ENCODE measurements around the gene SEMA3E.
"Not testable (repeated sequence)": the region's sequence is repeated elsewhere in the genome, so short reads cannot be mapped to it uniquely, and the experiment has no call there.

Gene SEMA3E

DNA sequence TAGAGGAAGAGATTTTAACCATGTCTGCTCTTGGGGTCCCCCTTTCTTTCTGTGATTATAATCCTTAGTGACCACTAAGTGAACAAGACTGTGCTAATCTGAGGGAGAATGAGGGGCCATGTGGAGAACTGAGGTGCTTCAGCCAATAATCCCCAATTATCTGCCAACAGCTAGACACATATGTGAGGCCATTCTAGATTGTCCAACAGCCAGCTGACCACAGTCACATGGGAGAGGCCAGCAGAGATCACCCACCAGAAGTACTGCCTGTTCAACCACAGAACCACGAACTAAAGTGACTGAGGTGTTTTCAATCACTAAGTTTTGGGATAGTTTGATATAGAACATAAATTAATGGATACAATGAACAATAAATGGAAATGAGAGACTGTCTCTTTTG, 74.3 kb downstream of the SEMA3E start:
- DNase-seq (ENCODE audit: low read depth in 2 of 2), result no peak
- TF ChIP-seq, protein P1, sequence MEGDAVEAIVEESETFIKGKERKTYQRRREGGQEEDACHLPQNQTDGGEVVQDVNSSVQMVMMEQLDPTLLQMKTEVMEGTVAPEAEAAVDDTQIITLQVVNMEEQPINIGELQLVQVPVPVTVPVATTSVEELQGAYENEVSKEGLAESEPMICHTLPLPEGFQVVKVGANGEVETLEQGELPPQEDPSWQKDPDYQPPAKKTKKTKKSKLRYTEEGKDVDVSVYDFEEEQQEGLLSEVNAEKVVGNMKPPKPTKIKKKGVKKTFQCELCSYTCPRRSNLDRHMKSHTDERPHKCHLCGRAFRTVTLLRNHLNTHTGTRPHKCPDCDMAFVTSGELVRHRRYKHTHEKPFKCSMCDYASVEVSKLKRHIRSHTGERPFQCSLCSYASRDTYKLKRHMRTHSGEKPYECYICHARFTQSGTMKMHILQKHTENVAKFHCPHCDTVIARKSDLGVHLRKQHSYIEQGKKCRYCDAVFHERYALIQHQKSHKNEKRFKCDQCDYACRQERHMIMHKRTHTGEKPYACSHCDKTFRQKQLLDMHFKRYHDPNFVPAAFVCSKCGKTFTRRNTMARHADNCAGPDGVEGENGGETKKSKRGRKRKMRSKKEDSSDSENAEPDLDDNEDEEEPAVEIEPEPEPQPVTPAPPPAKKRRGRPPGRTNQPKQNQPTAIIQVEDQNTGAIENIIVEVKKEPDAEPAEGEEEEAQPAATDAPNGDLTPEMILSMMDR (IDR thresholded peaks at IDR 0.05; ENCODE audit: low read depth, low read length), result no peak
- no peak overlapping the region for H3K4me3 ChIP-seq (replicated peaks in 1 of 2; ENCODE audit: low read depth in 2 of 2, low read length in 2 of 2)

DNA sequence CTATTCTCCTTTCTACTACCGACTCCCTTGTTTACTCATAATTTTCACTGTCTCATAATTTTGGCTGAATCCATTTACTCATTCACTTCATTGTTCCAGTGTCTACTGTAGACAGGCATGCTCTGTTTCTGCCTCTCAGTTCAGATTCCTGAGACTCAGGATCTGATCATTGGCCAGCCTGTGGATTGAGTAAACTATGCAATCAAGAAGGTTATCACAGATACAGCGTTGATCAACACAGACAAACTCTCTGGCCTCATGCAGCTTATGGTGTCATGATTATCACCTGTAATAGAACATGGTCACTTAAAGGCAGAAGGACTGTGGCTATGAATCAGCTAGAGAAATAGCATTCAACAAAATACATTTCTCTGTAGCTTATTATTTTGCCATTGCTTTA, 86.0 kb downstream of the SEMA3E start:
- no peak overlapping the region for H3K4me3 ChIP-seq (replicated peaks in 1 of 2; ENCODE audit: low read depth in 2 of 2, low read length in 2 of 2)
- DNase-seq (ENCODE audit: low read depth in 2 of 2), result no peak
- TF ChIP-seq, protein P1 (IDR thresholded peaks at IDR 0.05; ENCODE audit: low read depth, low read length), result no peak

DNA sequence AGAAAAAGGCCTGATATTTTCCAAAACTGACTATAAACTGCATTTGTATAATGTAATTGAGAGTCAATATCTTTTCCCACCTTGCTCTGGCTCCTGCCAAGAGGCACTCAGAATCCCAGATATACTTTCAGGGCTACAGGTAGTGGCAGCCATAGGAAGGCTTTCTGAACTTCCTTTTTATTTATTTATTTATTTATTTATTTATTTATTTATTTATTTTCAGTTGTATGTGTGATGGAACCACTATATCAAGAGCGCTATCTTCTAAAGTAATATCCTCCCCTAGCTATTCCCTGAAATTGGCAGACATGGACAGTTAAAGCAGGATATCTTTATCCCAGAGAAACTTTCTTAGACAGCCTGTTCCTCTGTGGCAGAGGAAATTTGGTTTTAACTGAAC, 86.7 kb downstream of the SEMA3E start:
- TF ChIP-seq, protein P1 (IDR thresholded peaks at IDR 0.05; ENCODE audit: low read depth, low read length), result no peak
- H3K4me3 ChIP-seq (replicated peaks in 1 of 2; ENCODE audit: low read depth in 2 of 2, low read length in 2 of 2), result no peak overlapping the region
- no peak for DNase-seq (ENCODE audit: low read depth in 2 of 2)

DNA sequence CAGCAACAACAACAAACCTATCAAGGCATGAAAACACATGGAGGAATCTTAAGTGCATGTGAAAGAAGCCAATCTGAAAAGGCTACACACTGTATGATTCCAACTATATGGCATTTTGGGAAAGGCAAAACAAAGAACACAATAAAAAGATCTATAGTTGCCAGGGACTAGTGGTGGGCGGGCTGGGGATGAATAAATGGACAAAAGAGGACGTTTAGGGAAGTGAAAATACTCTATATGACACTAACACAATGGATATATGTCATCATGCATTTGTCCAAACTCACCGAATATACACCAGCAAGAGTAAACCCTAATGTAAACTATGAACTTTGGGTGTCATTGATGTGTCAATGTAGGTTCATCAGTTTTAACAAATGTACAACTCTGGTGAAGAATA, 89.1 kb downstream of the SEMA3E start:
- DNase-seq (ENCODE audit: low read depth in 2 of 2), result no peak
- no peak overlapping the region for H3K4me3 ChIP-seq (replicated peaks in 1 of 2; ENCODE audit: low read depth in 2 of 2, low read length in 2 of 2)
- TF ChIP-seq, protein P1 (IDR thresholded peaks at IDR 0.05; ENCODE audit: low read depth, low read length), result no peak

DNA sequence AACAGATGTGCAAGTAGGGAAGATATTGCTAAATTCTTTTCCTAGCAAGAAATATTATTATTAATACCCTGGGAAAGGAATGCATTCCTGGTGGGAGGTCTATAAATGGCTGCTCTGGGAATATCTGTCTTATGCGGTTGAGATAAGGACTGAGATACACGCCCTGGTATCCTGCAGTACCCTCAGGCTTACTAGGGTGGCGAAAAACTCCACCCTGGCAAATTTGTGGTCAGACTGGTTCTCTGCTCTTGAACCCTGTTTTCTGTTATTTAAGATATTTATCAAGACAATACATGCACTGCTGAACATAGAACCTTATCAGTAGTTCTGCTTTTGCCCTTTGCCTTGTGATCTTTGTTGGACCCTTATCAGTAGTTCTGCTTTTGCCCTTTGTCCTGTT, 96.4 kb downstream of the SEMA3E start:
- not testable (repeated sequence) for H3K4me3 ChIP-seq (replicated peaks in 1 of 2; ENCODE audit: low read depth in 2 of 2, low read length in 2 of 2); DNase-seq (ENCODE audit: low read depth in 2 of 2)

DNA sequence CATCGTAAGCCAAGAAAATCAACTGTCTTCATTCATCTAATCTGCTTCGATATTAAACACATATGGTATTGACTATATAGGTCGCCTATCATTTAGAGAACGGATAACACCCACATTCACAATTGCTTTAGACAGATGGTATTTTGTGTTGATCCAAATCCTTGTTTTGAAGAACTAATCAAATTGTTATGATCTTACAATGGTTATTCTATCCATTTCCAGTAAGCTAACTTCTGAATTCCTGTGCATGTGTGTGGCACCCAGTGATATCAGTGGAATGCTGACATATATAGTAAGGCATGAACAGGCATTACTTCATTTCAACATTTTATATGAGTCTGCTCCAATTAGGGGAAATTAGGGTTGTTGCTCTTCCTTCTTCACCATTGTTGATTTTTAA, 98.8 kb downstream of the SEMA3E start:
- peak; percentile 57 to 62 for DNase-seq (ENCODE audit: low read depth in 2 of 2)
- TF ChIP-seq, protein P1 (IDR thresholded peaks at IDR 0.05; ENCODE audit: low read depth, low read length), result no peak
- no peak overlapping the region for H3K4me3 ChIP-seq (replicated peaks in 1 of 2; ENCODE audit: low read depth in 2 of 2, low read length in 2 of 2)

DNA sequence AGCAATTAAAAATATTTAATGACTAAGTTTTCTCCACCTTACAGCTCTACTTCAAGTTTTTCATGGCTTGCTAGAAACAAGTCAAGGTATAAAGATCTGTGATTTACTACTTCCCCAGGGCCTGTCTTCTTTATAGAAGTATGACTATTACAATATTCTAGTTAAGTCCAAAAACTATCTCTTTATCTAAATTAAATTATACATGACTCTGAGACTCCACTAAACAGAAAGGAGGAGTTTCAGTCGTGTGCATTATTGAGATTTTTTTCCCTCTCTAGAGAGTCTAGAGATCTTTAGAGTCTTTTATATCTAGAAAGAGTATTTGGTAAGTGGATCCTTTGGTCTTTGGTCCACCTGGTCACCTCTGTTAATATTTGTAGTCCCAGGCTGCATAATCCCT, 100.7 kb downstream of the SEMA3E start:
- no peak overlapping the region for H3K4me3 ChIP-seq (replicated peaks in 1 of 2; ENCODE audit: low read depth in 2 of 2, low read length in 2 of 2)
- TF ChIP-seq, protein P1 (IDR thresholded peaks at IDR 0.05; ENCODE audit: low read depth, low read length), result no peak
- no peak for DNase-seq (ENCODE audit: low read depth in 2 of 2)
